Measurements from ENCODE around the gene NAGLU.

Gene NAGLU

DNA sequence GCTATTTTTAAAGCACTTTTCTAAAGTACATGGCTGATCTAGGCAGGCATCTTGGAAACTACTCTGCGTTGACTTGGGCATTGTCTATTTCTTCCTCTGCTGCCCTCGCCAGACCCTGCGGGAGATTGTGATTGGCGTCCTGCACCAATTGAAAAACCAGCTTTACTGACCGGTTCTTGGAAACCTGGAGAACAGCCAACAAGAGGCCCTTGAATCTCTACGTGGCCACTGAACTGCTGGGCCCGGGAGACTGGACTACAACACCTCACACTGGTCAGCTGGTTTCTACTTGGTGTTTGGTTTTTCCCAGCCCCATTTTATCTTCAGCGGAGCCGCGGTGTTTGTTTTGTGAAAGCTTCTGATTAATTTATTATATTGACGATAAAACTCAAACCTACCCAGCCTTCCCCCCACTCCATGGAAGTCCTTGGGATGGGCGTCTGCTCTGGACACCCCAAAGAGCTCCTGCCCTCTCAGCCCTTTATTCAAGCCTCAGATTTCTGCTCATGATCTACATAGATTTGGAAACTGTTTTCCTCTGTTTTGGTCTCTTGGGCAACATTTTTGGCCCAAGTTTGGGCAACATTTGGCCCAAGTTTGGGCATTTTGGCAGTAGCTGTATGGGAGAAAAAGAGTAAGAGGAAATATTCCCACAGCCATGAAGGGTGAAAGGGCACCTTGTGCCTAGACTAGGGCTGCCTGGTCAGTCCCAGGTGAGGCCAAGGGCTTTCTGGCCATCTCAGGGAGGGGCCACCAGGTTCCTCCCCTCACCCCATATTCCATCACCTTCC, 35.6 kb downstream of the NAGLU start:
- no peak overlapping the region for H2BK5ac ChIP-seq (ENCODE audit: low read depth, low read length, poor library complexity)
- no peaks in the 10 kb centered on the region for H3K9me3 ChIP-seq (ENCODE audit: insufficient read depth, low read depth, low read length)
- H3K9ac ChIP-seq (ENCODE audit: low read length) = no peak overlapping the region
- no peak overlapping the region for H4K12ac ChIP-seq (ENCODE audit: low read depth, low read length)
- no peak overlapping the region for H2BK120ac ChIP-seq (ENCODE audit: insufficient read depth, low read length, poor library complexity)
- no peak overlapping the region for H3K4ac ChIP-seq (ENCODE audit: low read depth, low read length)
- H3K27ac ChIP-seq (ENCODE audit: low read depth, low read length) = no peak overlapping the region
- H3K23ac ChIP-seq (ENCODE audit: low read length) = no peak overlapping the region
- H3K4me2 ChIP-seq (ENCODE audit: low read length) = no peak overlapping the region
- H3K4me3 ChIP-seq (ENCODE audit: low read depth, low read length) = no peak overlapping the region
- no peak overlapping the region for H2AFZ ChIP-seq (ENCODE audit: insufficient read depth, low read length, poor library complexity)
- no peak overlapping the region for H3K14ac ChIP-seq (ENCODE audit: low read length)
- H3K79me1 ChIP-seq (ENCODE audit: low read length) = peaks cover 8% of the 10 kb centered on the region
- H3K79me2 ChIP-seq (ENCODE audit: control insufficient read depth, insufficient read depth, low read length, poor library complexity) = peaks cover 9% of the 10 kb centered on the region
- WGBS (ENCODE audit: extremely low coverage, insufficient coverage, insufficient read length) = no CpG with 5 or more reads among the region's 12 CpGs
- no peak overlapping the region for H2AK5ac ChIP-seq (ENCODE audit: low read length)
- no peak overlapping the region for H2BK12ac ChIP-seq (ENCODE audit: low read length)
- H3K18ac ChIP-seq (ENCODE audit: low read length) = no peak overlapping the region
- H4K8ac ChIP-seq (ENCODE audit: low read depth, low read length) = no peak overlapping the region
- H3K4me1 ChIP-seq (ENCODE audit: control insufficient read depth in 1 of 2, insufficient read depth in 2 of 2, low read length in 2 of 2) = peaks cover 5 to 6% of the 10 kb centered on the region in 2 experiments
- no peak overlapping the region for H4K91ac ChIP-seq (ENCODE audit: low read depth, low read length)
- no peaks in the 10 kb centered on the region for H3K27me3 ChIP-seq (ENCODE audit: insufficient read depth, low read length)
- DNase-seq = no peak
- peaks cover 52 to 63% of the 10 kb centered on the region in 2 experiments for H3K36me3 ChIP-seq (ENCODE audit: control insufficient read depth in 1 of 2, insufficient read depth in 2 of 2, low read length in 2 of 2)

DNA sequence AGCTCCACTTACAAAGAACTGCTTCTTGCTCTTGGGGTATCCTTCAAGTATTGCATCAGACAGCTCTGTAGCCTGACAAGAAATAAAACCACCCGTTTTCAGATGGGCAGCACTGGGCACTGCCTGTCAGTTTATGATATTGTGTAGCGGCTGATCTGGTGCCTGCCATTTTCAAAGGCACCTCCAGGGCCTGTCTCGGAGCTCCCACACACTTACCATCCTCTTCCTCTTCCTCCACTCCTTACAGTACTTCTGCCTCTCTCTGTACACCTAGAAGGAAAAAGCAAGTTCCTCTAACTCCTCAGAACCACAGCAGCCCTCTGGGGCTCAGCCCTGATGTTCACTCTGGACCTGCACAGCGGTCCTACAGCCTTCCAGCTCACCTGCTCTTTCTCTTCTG, 37.1 kb downstream of the NAGLU start:
- Histone ChIP-seq H3K18ac (ENCODE audit: low read length) (no peak overlapping the region), H4K8ac (ENCODE audit: low read depth, low read length) (no peak overlapping the region), H3K23ac (ENCODE audit: low read length) (no peak overlapping the region), H3K79me1 (ENCODE audit: low read length) (peaks cover 3% of the 10 kb centered on the region), H3K9ac (ENCODE audit: low read length) (no peak overlapping the region), H3K4me2 (ENCODE audit: low read length) (no peak overlapping the region), H3K27ac (ENCODE audit: low read depth, low read length) (no peak overlapping the region), H2BK120ac (ENCODE audit: insufficient read depth, low read length, poor library complexity) (no peak overlapping the region), H3K4me3 (ENCODE audit: low read depth, low read length) (no peak overlapping the region), H3K14ac (ENCODE audit: low read length) (no peak overlapping the region), H2BK5ac (ENCODE audit: low read depth, low read length, poor library complexity) (no peak overlapping the region), H3K79me2 (ENCODE audit: control insufficient read depth, insufficient read depth, low read length, poor library complexity) (peaks cover 8% of the 10 kb centered on the region), H3K4ac (ENCODE audit: low read depth, low read length) (no peak overlapping the region), H2AK5ac (ENCODE audit: low read length) (no peak overlapping the region), H2AFZ (ENCODE audit: insufficient read depth, low read length, poor library complexity) (no peak overlapping the region), H3K4me1 (ENCODE audit: control insufficient read depth in 1 of 2, insufficient read depth in 2 of 2, low read length in 2 of 2) (peaks cover 2% of the 10 kb centered on the region in 2 experiments), H4K12ac (ENCODE audit: low read depth, low read length) (no peak overlapping the region), H3K9me3 (ENCODE audit: insufficient read depth, low read depth, low read length) (no peaks in the 10 kb centered on the region), H4K91ac (ENCODE audit: low read depth, low read length) (no peak overlapping the region), H3K27me3 (ENCODE audit: insufficient read depth, low read length) (no peaks in the 10 kb centered on the region), H3K36me3 (ENCODE audit: control insufficient read depth in 1 of 2, insufficient read depth in 2 of 2, low read length in 2 of 2) (peaks cover 52 to 63% of the 10 kb centered on the region in 2 experiments), H2BK12ac (ENCODE audit: low read length) (no peak overlapping the region)
- DNase-seq = no peak
- no CpG with 5 or more reads among the region's 4 CpGs for WGBS (ENCODE audit: extremely low coverage, insufficient coverage, insufficient read length)

DNA sequence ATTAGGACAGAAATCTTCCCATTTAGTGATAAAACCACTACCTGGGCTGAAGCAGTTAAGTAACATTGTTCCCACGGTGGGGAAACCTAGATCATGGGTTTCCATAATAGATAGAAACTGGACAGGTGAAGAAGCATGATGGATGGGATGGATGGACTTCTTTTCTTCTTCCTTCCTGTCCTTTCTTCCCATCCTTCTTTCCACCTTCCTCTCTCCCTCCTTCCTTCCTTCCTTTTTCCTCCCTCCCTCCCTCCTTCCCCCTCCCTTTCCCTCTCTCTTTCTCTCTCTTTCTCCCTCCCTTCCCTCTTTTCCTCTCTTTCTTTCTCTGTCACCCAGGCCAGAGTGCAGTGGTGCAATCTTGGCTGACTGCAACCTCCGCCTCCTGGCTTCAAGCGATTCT, 38.4 kb downstream of the NAGLU start:
- Histone ChIP-seq H3K4me3 (ENCODE audit: low read depth, low read length) (no peak overlapping the region), H2AK5ac (ENCODE audit: low read length) (no peak overlapping the region), H3K9me3 (ENCODE audit: insufficient read depth, low read depth, low read length) (no peaks in the 10 kb centered on the region), H3K18ac (ENCODE audit: low read length) (no peak overlapping the region), H3K4me1 (ENCODE audit: control insufficient read depth in 1 of 2, insufficient read depth in 2 of 2, low read length in 2 of 2) (peaks cover 2 to 5% of the 10 kb centered on the region in 2 experiments), H3K4me2 (ENCODE audit: low read length) (no peak overlapping the region), H2BK120ac (ENCODE audit: insufficient read depth, low read length, poor library complexity) (no peak overlapping the region), H2BK5ac (ENCODE audit: low read depth, low read length, poor library complexity) (no peak overlapping the region), H3K36me3 (ENCODE audit: control insufficient read depth in 1 of 2, insufficient read depth in 2 of 2, low read length in 2 of 2) (peaks cover 40 to 52% of the 10 kb centered on the region in 2 experiments), H3K27ac (ENCODE audit: low read depth, low read length) (no peak overlapping the region), H2BK12ac (ENCODE audit: low read length) (no peak overlapping the region), H3K27me3 (ENCODE audit: insufficient read depth, low read length) (no peaks in the 10 kb centered on the region), H3K14ac (ENCODE audit: low read length) (no peak overlapping the region), H4K8ac (ENCODE audit: low read depth, low read length) (no peak overlapping the region), H4K12ac (ENCODE audit: low read depth, low read length) (no peak overlapping the region), H3K9ac (ENCODE audit: low read length) (no peak overlapping the region), H3K79me1 (ENCODE audit: low read length) (peaks cover 3% of the 10 kb centered on the region), H4K91ac (ENCODE audit: low read depth, low read length) (no peak overlapping the region), H3K79me2 (ENCODE audit: control insufficient read depth, insufficient read depth, low read length, poor library complexity) (peaks cover 8% of the 10 kb centered on the region), H3K23ac (ENCODE audit: low read length) (no peak overlapping the region), H3K4ac (ENCODE audit: low read depth, low read length) (no peak overlapping the region), H2AFZ (ENCODE audit: insufficient read depth, low read length, poor library complexity) (no peak overlapping the region)
- no CpG with 5 or more reads among the region's 3 CpGs for WGBS (ENCODE audit: extremely low coverage, insufficient coverage, insufficient read length)
- DNase-seq = no peak

DNA sequence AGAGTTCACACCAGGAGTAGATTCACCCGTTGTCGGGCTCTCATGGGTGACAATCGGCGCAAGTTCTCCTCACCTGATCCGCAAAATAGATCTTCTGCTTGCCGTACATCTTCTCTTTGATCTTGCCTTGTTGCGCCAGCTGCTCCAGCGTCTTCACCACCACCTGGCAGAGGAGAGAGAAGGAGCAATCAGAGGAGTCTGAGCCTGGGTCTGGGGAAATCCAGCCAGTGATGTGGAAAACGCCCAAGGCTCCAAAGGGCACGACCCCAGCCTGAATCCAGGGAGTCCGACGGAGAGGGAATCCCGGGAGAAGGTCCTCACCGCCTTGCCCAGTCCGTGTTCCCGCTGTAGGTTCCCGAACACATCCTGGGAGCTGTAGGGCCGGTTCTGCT, 41.1 kb downstream of the NAGLU start:
- Histone ChIP-seq H3K4me3 (ENCODE audit: low read depth, low read length) (peak overlapping the region; percentile 82), H4K91ac (ENCODE audit: low read depth, low read length) (peak overlapping the region; percentile 29), H2BK120ac (ENCODE audit: insufficient read depth, low read length, poor library complexity) (no peak overlapping the region), H4K8ac (ENCODE audit: low read depth, low read length) (peak overlapping the region; percentile 83), H2BK12ac (ENCODE audit: low read length) (no peak overlapping the region), H3K18ac (ENCODE audit: low read length) (peak overlapping the region; percentile 29), H3K9ac (ENCODE audit: low read length) (peak overlapping the region; percentile 41), H3K79me2 (ENCODE audit: control insufficient read depth, insufficient read depth, low read length, poor library complexity) (peaks cover 8% of the 10 kb centered on the region), H3K27me3 (ENCODE audit: insufficient read depth, low read length) (no peaks in the 10 kb centered on the region), H3K9me3 (ENCODE audit: insufficient read depth, low read depth, low read length) (no peaks in the 10 kb centered on the region), H3K4ac (ENCODE audit: low read depth, low read length) (peak overlapping the region; percentile 39), H3K36me3 (ENCODE audit: control insufficient read depth in 1 of 2, insufficient read depth in 2 of 2, low read length in 2 of 2) (peaks cover 35 to 53% of the 10 kb centered on the region in 2 experiments), H3K4me1 (ENCODE audit: control insufficient read depth in 1 of 2, insufficient read depth in 2 of 2, low read length in 2 of 2) (peaks cover 2 to 5% of the 10 kb centered on the region in 2 experiments), H3K27ac (ENCODE audit: low read depth, low read length) (peak overlapping the region; percentile 13), H3K79me1 (ENCODE audit: low read length) (peaks cover 3% of the 10 kb centered on the region), H2AFZ (ENCODE audit: insufficient read depth, low read length, poor library complexity) (peak overlapping the region; percentile 50), H3K4me2 (ENCODE audit: low read length) (peak overlapping the region; percentile 56), H2BK5ac (ENCODE audit: low read depth, low read length, poor library complexity) (no peak overlapping the region), H2AK5ac (ENCODE audit: low read length) (peak overlapping the region; percentile 5), H4K12ac (ENCODE audit: low read depth, low read length) (peak overlapping the region; percentile 68), H3K14ac (ENCODE audit: low read length) (peak overlapping the region; percentile 36), H3K23ac (ENCODE audit: low read length) (no peak overlapping the region)
- WGBS (ENCODE audit: extremely low coverage, insufficient coverage, insufficient read length) = no CpG with 5 or more reads among the region's 18 CpGs
- DNase-seq = peak in 1 of 2 donors; percentile 38

Measured in trophoblast cell (in vitro differentiated cells and primary cell).